HEK293 (cell line): Measurements from ENCODE around the gene VPS51.

Experiments used
- CTCF ChIA-PET: fragments of 350-600 bp; formaldehyde crosslinking; extraction: SDS; loops from one replicate; lab custom pipeline; 2021; ENCODE audit warnings: antibody characterized with exemption; lab: Yijun Ruan, JAX
- POLR2A ChIA-PET: fragments of 300-600 bp; formaldehyde crosslinking; extraction: SDS; loops from one replicate; lab custom pipeline; 2020; ENCODE audit warnings: antibody characterized with exemption, inconsistent platforms; lab: Yijun Ruan, JAX
- H3K27ac ChIP-seq: fragments of 200-500 bp; sonication (Bioruptor generic); 2 replicates; pipeline ENCODE4 v1.5.1; 2014; ENCODE audit warnings: low read depth, low read length, control low read depth, inconsistent platforms; ENCODE audit errors: extremely low read depth
- H3K36me3 ChIP-seq, 2 experiments: fragments of 200-500 bp in 1 of 2; sonication (Bioruptor generic) in 1 of 2; 1 replicate in 1 of 2; 2 replicates in 1 of 2; pipeline ENCODE4 v1.5.1; 2014 to 2017; ENCODE audit warnings: inconsistent platforms in 2 of 2, low read length in 2 of 2; ENCODE audit not compliant: control insufficient read depth in 2 of 2, insufficient read depth in 1 of 2
- H3K4me1 ChIP-seq: fragments of 200-500 bp; sonication (Bioruptor generic); 2 replicates; pipeline ENCODE4 v1.5.1; 2014; ENCODE audit warnings: mild to moderate bottlenecking, low read length, inconsistent platforms; ENCODE audit not compliant: control insufficient read depth, insufficient read depth
- H3K4me3 ChIP-seq: 2 replicates; pipeline ENCODE4 v1.5.1; 2011; ENCODE audit warnings: low read depth, mild to moderate bottlenecking, control low read depth, low read length, moderate library complexity
- H3K9me3 ChIP-seq: fragments of 200-500 bp; sonication (Bioruptor generic); 2 replicates; pipeline ENCODE4 v1.5.1; 2014; ENCODE audit warnings: low read depth, low read length, inconsistent platforms; ENCODE audit not compliant: control insufficient read depth, insufficient read depth
- BCL11B ChIP-seq: fragments of 450-650 bp; formaldehyde crosslinking; IDR thresholded peaks from 2 replicates; pipeline ENCODE4 v1.5.1; 2016; ENCODE audit warnings: low read depth, missing biosample characterization, missing genetic modification characterization
- GLIS1 ChIP-seq: fragments of 450-650 bp; formaldehyde crosslinking; IDR thresholded peaks from 2 replicates; pipeline ENCODE4 v1.5.1; 2016; ENCODE audit warnings: missing biosample characterization, missing genetic modification characterization
- HOXC10 ChIP-seq: sonication (generic); formaldehyde crosslinking; IDR thresholded peaks from 2 replicates; pipeline ENCODE4 v1.8.1; 2023; ENCODE audit warnings: mild to moderate bottlenecking, missing genetic modification reagents
- IKZF3 ChIP-seq: fragments of 450-650 bp; IDR thresholded peaks from 2 replicates; pipeline ENCODE4 v1.5.0; 2018; ENCODE audit warnings: missing biosample characterization, mild to moderate bottlenecking, missing genetic modification characterization, moderate library complexity
- KLF10 ChIP-seq: fragments of 450-650 bp; IDR thresholded peaks from 2 replicates; pipeline ENCODE4 v1.5.1; 2018; ENCODE audit warnings: missing biosample characterization, mild to moderate bottlenecking, missing genetic modification characterization
- KLF16 ChIP-seq: fragments of 450-650 bp; formaldehyde crosslinking; IDR thresholded peaks from 2 replicates; pipeline ENCODE4 v1.5.1; 2017; ENCODE audit warnings: missing biosample characterization, missing genetic modification characterization
- KLF8 ChIP-seq: fragments of 450-650 bp; formaldehyde crosslinking; IDR thresholded peaks from 2 replicates; pipeline ENCODE4 v1.5.1; 2016; ENCODE audit warnings: missing biosample characterization, missing genetic modification characterization
- REPIN1 ChIP-seq: fragments of 450-650 bp; formaldehyde crosslinking; IDR thresholded peaks from 2 replicates; pipeline ENCODE4 v1.5.1; 2017; ENCODE audit warnings: missing biosample characterization, missing genetic modification characterization, low read depth
- SCRT2 ChIP-seq: fragments of 450-650 bp; formaldehyde crosslinking; IDR thresholded peaks from 2 replicates; pipeline ENCODE4 v1.5.1; 2016; ENCODE audit warnings: missing biosample characterization, missing genetic modification characterization
- WT1 ChIP-seq: fragments of 450-650 bp; formaldehyde crosslinking; IDR thresholded peaks from 2 replicates; pipeline ENCODE4 v1.5.1; 2016; ENCODE audit warnings: missing biosample characterization, missing genetic modification characterization
- YY1 ChIP-seq: fragments of 450-650 bp; formaldehyde crosslinking; IDR thresholded peaks from 2 replicates; pipeline ENCODE4 v1.5.1; 2018; ENCODE audit warnings: missing biosample characterization, missing genetic modification characterization
- YY2 ChIP-seq: fragments of 450-650 bp; formaldehyde crosslinking; IDR thresholded peaks from 2 replicates; pipeline ENCODE4 v1.5.1; 2016; ENCODE audit warnings: missing biosample characterization, missing genetic modification characterization
- ZBTB17 ChIP-seq: fragments of 450-650 bp; formaldehyde crosslinking; IDR thresholded peaks from 2 replicates; pipeline ENCODE4 v1.5.1; 2016; ENCODE audit warnings: missing biosample characterization, missing genetic modification characterization
- ZBTB21 ChIP-seq: fragments of 450-650 bp; formaldehyde crosslinking; IDR thresholded peaks from 2 replicates; pipeline ENCODE4 v1.5.1; 2017; ENCODE audit warnings: missing biosample characterization, missing genetic modification characterization
- ZBTB48 ChIP-seq: fragments of 450-650 bp; formaldehyde crosslinking; IDR thresholded peaks from 2 replicates; pipeline ENCODE4 v1.5.1; 2016; ENCODE audit warnings: missing biosample characterization, missing genetic modification characterization
- ZFHX2 ChIP-seq: fragments of 450-650 bp; formaldehyde crosslinking; conservative IDR thresholded peaks from 2 replicates; pipeline ENCODE4 v1.5.1; 2016; ENCODE audit warnings: missing biosample characterization, missing genetic modification characterization
- ZIC2 ChIP-seq: fragments of 450-650 bp; formaldehyde crosslinking; IDR thresholded peaks from 2 replicates; pipeline ENCODE4 v1.5.1; 2016; ENCODE audit warnings: missing biosample characterization, missing genetic modification characterization
- ZNF211 ChIP-seq: fragments of 450-650 bp; formaldehyde crosslinking; IDR thresholded peaks from 2 replicates; pipeline ENCODE4 v1.5.1; 2016; ENCODE audit warnings: low read depth, missing biosample characterization, missing genetic modification characterization
- ZNF239 ChIP-seq: fragments of 450-650 bp; formaldehyde crosslinking; IDR thresholded peaks from 2 replicates; pipeline ENCODE4 v1.5.1; 2016; ENCODE audit warnings: missing biosample characterization, missing genetic modification characterization
- ZNF26 ChIP-seq: fragments of 450-650 bp; formaldehyde crosslinking; IDR thresholded peaks from 2 replicates; pipeline ENCODE4 v1.5.1; 2016; ENCODE audit warnings: missing biosample characterization, missing genetic modification characterization
- ZNF292 ChIP-seq: fragments of 450-650 bp; formaldehyde crosslinking; IDR thresholded peaks from 2 replicates; pipeline ENCODE4 v1.5.1; 2016; ENCODE audit warnings: low read depth, missing biosample characterization, missing genetic modification characterization, borderline replicate concordance
- ZNF341 ChIP-seq: fragments of 450-650 bp; formaldehyde crosslinking; IDR thresholded peaks from 2 replicates; pipeline ENCODE4; 2016; ENCODE audit warnings: low read depth, missing biosample characterization, missing genetic modification characterization
- ZNF350 ChIP-seq: fragments of 450-650 bp; formaldehyde crosslinking; IDR thresholded peaks from 2 replicates; pipeline ENCODE4 v1.5.0; 2017; ENCODE audit warnings: missing biosample characterization, mild to moderate bottlenecking, missing genetic modification characterization
- ZNF354C ChIP-seq: fragments of 450-650 bp; formaldehyde crosslinking; IDR thresholded peaks from 2 replicates; pipeline ENCODE4 v1.5.1; 2016; ENCODE audit warnings: missing biosample characterization, missing genetic modification characterization, low read depth, borderline replicate concordance
- ZNF362 ChIP-seq: fragments of 450-650 bp; formaldehyde crosslinking; IDR thresholded peaks from 2 replicates; pipeline ENCODE4 v1.5.1; 2016; ENCODE audit warnings: missing biosample characterization, missing genetic modification characterization
- ZNF394 ChIP-seq: fragments of 450-650 bp; formaldehyde crosslinking; IDR thresholded peaks from 2 replicates; pipeline ENCODE4 v1.5.1; 2016; ENCODE audit warnings: missing biosample characterization, missing genetic modification characterization, mild to moderate bottlenecking, moderate library complexity, borderline replicate concordance
- ZNF473 ChIP-seq: fragments of 450-650 bp; formaldehyde crosslinking; IDR thresholded peaks from 2 replicates; pipeline ENCODE4 v1.5.1; 2017; ENCODE audit warnings: missing biosample characterization, missing genetic modification characterization
- ZNF501 ChIP-seq: fragments of 450-650 bp; formaldehyde crosslinking; IDR thresholded peaks from 2 replicates; pipeline ENCODE4 v1.5.1; 2016; ENCODE audit warnings: missing biosample characterization, missing genetic modification characterization
- ZNF510 ChIP-seq: fragments of 450-650 bp; formaldehyde crosslinking; IDR thresholded peaks from 2 replicates; pipeline ENCODE4 v1.5.1; 2018; ENCODE audit warnings: mild to moderate bottlenecking, missing genetic modification characterization, missing biosample characterization; ENCODE audit not compliant: insufficient replicate concordance
- ZNF558 ChIP-seq: fragments of 450-650 bp; formaldehyde crosslinking; IDR thresholded peaks from 2 replicates; pipeline ENCODE4 v1.5.1; 2016; ENCODE audit warnings: missing biosample characterization, missing genetic modification characterization
- ZNF560 ChIP-seq: fragments of 450-650 bp; formaldehyde crosslinking; IDR thresholded peaks from 2 replicates; pipeline ENCODE4 v1.5.1; 2017; ENCODE audit warnings: missing biosample characterization, missing genetic modification characterization, borderline replicate concordance
- ZNF600 ChIP-seq: fragments of 450-650 bp; formaldehyde crosslinking; IDR thresholded peaks from 2 replicates; pipeline ENCODE4 v1.5.1; 2016; ENCODE audit warnings: missing biosample characterization, missing genetic modification characterization
- ZNF610 ChIP-seq: fragments of 450-650 bp; formaldehyde crosslinking; IDR thresholded peaks from 2 replicates; pipeline ENCODE4 v1.5.1; 2016; ENCODE audit warnings: missing biosample characterization, missing genetic modification characterization, borderline replicate concordance
- ZNF660 ChIP-seq: fragments of 450-650 bp; IDR thresholded peaks from 2 replicates; pipeline ENCODE4 v1.5.1; 2018; ENCODE audit warnings: missing biosample characterization, mild to moderate bottlenecking, missing genetic modification characterization
- ZSCAN23 ChIP-seq: fragments of 450-650 bp; formaldehyde crosslinking; IDR thresholded peaks from 2 replicates; pipeline ENCODE4 v1.5.1; 2016; ENCODE audit warnings: missing biosample characterization, missing genetic modification characterization

VPS51 gene

GRCh38 chr11:65134240-65134951 lies 38.4 kb downstream of the VPS51 start, which contains the start of gene SYVN1 (continued):
- TF ChIP-seq HOXC10 (no peak), ZNF26 (no peak), ZBTB17 (tag by site-specific recombination) (0 out of 2 replicates have a peak, but pooled peaks have one; percentile 39), ZBTB21 (tag by site-specific recombination) (peak; percentile 38), ZNF510 (tag by site-specific recombination) (no peak), ZNF473 (no peak), ZNF501 (tag by site-specific recombination) (peak; percentile 74; the same call in 1 of the 2 replicates), KLF8 (tag by site-specific recombination) (peak; percentile 83; the same call in 1 of the 2 replicates), WT1 (peak; percentile 50; the same call in 1 of the 2 replicates), ZNF292 (no peak), ZIC2 (tag by site-specific recombination) (peak; percentile 55), BCL11B (tag by site-specific recombination) (peak; percentile 42; the same call in 1 of the 2 replicates), KLF10 (tag by site-specific recombination) (peak; percentile 23; the same call in 1 of the 2 replicates), ZNF394 (tag by site-specific recombination) (peak; percentile 63), YY2 (peak; percentile 46; the same call in 1 of the 2 replicates), KLF16 (tag by site-specific recombination) (peak; percentile 74), SCRT2 (tag by site-specific recombination) (no peak)

DNA sequence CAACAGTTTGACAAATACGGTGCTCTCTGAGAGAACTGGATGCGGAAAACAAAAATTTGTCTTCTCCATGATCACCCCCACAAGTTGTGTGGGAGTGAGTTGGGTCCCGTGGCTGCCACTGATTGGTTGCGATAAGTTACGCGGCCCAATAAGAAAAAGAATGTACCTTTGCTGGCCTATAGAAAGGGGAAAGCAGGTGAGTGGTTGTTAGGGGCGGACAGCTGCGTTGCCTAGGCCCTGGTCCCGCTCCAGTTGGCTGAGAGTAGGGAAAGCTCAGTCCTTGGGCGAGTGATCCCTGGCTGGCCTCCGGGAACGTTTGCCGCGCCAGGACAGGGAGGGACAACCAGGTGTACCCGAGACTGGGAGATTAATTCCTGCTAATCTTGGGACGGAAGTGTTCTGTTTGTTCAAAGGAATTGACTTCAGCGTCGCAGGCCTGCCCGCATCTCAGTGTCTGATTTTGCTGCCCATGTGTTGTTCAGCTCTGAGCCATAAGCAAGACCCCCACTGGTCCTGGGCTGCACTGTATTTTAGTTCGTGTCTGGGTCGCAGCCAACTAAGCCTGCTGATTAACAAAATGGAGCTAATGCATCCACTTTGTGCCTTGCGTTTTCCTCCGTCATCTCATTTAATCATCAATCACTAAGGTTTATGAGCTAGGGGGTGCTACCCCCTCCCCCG lies 39.1 kb downstream of the VPS51 start:
- no peaks in the 10 kb centered on the region; the same call in 1 of the 2 replicates for H3K4me1 ChIP-seq
- ChIA-PET CTCF (interaction anchor here (0.5 to 2.3 kb wide), 10 partner anchors 9 to 1164 kb away, joined by 3 to 7 read pairs (median 3); partner anchors contain the start of genes ARL2 and CAPN1), POLR2A (interaction anchor here (0.5 to 4.5 kb wide), 20 partner anchors 9 to 862 kb away, joined by 3 to 57 read pairs (median 5); partner anchors contain the start of genes ARL2, CAPN1, FAU and MALAT1)
- H3K9me3 ChIP-seq = no peaks in the 10 kb centered on the region
- peak overlapping the region; percentile 81 for H3K4me3 ChIP-seq
- peak overlapping the region; percentile 83 for H3K27ac ChIP-seq
- H3K36me3 ChIP-seq = peaks cover 0 to 30% of the 10 kb centered on the region in 2 experiments; a peak in 1 of 3 replicates
- TF ChIP-seq ZNF350 (tag by site-specific recombination) = no peak
- TF ChIP-seq ZNF341 (tag by site-specific recombination) = no peak; the same call in 1 of the 2 replicates
- peak; percentile 89 for TF ChIP-seq IKZF3
- TF ChIP-seq ZNF558 (tag by site-specific recombination) = no peak
- peak; percentile 18; the same call in 1 of the 2 replicates for TF ChIP-seq ZNF660
- TF ChIP-seq REPIN1 = no peak
- no peak for TF ChIP-seq ZNF560
- no peak for TF ChIP-seq ZNF362 (tag by site-specific recombination)
- TF ChIP-seq ZBTB48 = peak; percentile 94
- TF ChIP-seq GLIS1 (tag by site-specific recombination) = peak; percentile 50
- no peak for TF ChIP-seq ZNF211
- TF ChIP-seq ZNF610 = no peak
- TF ChIP-seq ZNF600 (tag by site-specific recombination) = peak; percentile 38
- no peak; the same call in 1 of the 2 replicates for TF ChIP-seq ZSCAN23
- TF ChIP-seq ZNF239 = no peak
- no peak for TF ChIP-seq ZNF354C (tag by site-specific recombination)
- TF ChIP-seq YY1 (tag by site-specific recombination) = no peak
- peak; percentile 70 for TF ChIP-seq ZFHX2 (tag by site-specific recombination)
